ENCODE data around the gene BICD1.
"Not testable (repeated sequence)": the region's sequence is repeated elsewhere in the genome, so short reads cannot be mapped to it uniquely, and the experiment has no call there.

BICD1 gene

DNA sequence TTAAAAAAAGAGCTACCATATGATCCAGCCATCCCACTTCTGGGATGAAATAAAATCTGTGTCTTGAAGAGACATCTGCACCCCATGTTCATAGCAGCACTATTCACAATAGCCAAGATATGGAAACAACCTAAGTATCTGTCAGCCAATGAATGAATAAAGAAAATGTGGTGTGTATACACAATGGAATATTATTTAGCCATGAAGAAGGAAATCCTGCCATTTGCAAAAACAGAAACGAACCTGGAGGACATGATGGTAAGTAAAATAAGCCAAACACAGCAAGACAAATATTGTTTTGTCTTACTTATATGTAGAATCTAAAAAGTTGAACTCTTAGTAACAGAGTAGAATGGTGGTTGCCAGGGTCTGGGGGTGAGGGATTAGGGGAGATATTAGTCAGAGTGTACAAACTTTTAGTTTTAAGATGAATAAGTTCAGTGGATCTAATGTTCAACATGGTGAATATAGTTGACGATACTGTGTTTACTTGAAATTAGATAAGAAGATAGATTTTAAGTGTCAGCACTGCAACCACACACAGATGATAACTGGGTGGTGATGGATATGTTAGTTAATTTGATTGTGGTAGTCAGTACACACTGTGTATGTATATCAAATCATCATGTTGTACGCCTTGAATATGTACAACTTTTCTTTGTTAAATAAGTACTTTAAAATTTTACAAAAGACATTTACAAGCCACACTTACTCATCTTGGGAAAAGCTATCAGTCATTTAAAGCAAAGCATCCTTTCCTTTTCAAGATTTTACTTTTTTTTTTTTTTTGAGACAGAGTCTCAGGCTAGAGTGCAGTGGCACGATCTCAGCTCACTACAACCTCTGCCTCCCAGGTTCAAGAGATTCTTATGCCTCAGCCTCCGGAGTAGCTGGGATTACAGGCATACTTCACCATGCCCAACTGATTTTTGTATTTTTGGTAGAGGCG lies 89.9 kb downstream of the BICD1 start:
- no peak for DNase-seq

DNA sequence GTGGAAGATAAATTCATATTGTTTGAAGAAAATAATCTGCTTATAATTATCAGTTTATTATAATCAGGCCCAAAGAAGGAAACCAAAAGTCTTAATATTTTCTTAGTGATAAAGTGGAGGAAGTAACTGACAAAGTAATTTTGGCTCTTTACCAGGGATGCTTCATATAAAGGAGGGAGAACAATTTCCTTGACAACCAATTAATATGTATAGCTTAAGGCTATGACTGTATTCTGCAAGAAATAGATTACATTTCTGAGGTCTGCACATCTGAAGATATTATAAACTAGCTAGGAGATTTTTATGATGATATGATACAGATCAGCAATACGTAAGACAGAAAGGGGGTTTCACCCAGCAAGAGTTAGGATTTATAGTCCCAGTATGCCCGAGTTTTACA lies 90.8 kb downstream of the BICD1 start:
- DNase-seq, result no peak

DNA sequence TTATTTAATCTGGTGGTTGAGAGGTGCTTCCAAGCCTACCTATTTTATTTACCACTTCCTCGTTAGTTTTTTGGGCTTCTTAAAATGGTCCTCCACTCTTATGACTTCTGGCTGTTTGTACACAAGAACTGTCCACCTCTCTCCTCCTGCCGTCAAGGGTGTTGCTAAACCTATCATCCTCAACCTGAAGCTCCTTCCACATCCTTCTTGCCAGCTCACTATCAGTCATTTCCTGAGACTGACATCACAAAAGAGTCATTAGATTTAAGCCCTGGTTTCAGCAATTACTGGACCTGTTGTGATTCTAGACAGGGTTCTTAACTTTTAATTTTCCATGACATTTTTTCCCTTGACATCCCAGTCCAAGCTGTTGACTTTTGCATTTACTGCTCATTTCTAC lies 91.9 kb downstream of the BICD1 start:
- no peak for DNase-seq

- no peak for DNase-seq
Measured at GRCh38 chr12:32201096-32201495, 94.4 kb downstream of the BICD1 start.

GRCh38 chr12:32201976-32202375 lies 95.3 kb downstream of the BICD1 start:
- no peak for DNase-seq

DNA sequence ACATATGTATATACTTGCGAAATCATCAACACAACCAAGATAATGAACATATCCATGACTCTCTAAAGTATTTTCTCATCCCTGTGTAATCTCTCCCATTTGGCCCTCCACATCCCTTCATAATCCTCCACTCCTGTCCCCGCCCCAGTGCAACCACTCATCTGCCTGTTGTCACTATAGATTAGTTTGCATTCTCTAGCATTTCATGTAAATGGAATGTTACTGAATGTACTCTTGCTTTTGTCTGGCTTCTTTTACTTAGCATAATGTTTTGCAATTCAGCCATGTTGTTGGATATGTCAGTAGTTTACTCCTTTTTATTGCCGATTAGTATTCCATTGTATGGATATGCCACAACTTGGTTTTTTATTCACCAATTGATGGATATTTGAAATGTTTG lies 99.1 kb downstream of the BICD1 start:
- DNase-seq, result no peak

- no peak for DNase-seq
Measured at GRCh38 chr12:32208355-32208754, 101.7 kb downstream of the BICD1 start.

- DNase-seq, result no peak
Measured at GRCh38 chr12:32211066-32211899, 104.6 kb downstream of the BICD1 start.

DNA sequence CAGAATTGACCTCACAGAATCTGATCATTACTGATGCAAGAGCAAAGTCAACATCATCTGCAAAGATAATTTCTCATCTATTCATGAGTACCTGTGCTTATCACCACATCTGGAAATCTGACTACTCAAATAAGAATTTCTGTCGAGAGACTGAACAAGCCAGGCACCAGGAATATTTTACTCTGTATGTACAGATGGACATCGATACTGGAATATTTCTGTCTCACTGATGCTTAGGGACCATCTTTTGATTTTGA lies 105.2 kb downstream of the BICD1 start:
- DNase-seq, result no peak

DNA sequence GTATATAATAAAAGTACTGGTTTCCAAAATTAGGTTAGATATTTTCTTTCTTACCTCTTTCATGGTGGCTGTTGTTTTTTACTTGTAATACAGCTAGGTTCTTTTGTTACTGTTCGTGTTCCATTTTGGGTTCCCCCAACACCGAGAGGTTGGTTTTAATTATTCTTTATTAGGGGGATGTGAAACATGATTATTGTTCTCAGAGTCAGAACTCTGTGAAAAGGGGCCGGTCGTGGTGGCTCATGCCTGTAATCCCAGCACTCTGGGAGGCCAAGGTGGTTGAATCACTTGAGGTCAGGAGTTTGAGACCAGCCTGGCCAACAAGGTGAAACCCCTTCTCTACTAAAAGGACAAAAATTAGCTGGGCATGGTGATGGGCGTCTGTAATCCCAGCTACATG lies 108.1 kb downstream of the BICD1 start:
- DNase-seq, result no peak

DNA sequence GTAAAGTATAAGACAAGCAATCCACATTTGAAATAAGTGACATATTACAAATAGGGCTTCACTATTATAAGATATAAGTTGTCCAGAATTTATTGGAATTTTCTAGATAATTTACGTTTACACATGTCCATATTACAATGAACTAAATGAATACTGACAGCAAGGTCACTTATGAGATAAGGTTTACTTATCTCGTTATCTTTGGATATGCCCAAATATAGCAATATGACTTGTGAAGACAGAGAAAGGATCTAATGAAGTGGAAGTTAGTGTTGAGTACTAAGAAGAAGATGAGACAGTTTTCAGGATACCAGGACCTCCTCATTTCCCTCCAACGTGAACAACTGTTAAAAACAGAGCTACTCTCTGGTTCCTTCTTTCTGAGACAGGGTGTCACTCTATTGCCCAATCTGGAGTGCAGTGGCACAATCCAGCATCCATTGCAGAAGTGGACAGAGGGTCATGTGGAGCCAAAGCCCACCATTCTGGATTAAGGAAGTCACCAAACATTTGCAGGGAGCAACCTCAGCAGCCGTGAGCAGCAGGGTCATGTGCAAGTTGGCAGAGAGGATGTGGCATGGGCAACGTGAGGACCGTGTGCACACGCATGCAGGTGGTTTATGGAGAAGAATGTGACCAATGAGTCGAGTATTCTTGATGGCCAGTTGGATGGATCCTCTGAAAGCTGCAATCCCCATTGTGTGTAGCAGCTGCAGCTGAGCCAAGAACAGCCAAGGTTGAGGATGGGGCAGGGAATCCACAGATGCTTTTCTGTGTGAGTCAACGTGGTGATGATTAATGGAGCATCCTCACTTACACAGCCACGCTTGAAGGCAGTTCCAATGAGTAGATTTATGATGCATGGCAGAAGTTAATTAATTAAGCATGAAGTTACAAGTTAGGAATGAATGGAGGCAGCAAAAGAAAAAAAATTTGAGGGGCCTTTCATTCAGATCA lies 111.0 kb downstream of the BICD1 start:
- no peak for DNase-seq

DNA sequence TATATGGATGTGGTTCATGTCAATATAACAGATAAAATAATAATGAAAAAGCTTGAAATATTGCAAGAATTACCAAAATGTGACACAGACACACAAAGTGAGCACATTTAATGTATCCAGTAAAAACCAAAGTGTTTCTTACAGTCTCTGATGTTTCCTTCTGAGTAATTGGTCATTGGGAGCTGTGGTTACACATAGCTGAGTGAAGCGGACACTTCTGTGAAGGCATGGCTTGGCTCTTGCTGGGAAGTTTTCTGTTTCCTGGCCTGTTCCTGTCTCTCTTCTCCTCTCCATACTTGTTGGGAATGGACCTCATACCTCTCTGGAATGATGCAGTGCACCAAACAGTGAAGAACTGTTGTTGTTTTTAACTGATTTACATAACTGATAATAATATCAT lies 117.3 kb downstream of the BICD1 start:
- DNase-seq, result no peak

- no peak for DNase-seq
Measured at GRCh38 chr12:32226768-32227167, 120.1 kb downstream of the BICD1 start.

GRCh38 chr12:32229971-32230612 lies 123.4 kb downstream of the BICD1 start:
- DNase-seq, result no peak

GRCh38 chr12:32230613-32230993 lies 124.0 kb downstream of the BICD1 start:
- no peak for DNase-seq

DNA sequence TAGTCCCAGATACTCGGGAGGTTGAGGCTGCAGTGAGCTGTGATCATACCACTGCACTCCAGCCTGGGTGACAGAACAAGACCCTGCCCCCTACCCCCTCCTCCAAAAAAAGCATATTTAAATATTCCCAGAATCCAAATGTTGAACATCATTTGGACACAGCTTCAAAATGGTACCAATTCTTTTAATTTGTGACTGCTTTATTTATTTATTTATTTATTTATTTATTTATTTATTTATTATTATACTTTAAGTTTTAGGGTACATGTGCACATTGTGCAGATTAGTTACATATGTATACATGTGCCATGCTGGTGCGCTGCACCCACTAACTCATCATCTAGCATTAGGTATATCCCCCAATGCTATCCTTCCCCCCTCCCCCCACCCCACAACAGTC lies 124.7 kb downstream of the BICD1 start:
- DNase-seq, result not testable (repeated sequence)

DNA sequence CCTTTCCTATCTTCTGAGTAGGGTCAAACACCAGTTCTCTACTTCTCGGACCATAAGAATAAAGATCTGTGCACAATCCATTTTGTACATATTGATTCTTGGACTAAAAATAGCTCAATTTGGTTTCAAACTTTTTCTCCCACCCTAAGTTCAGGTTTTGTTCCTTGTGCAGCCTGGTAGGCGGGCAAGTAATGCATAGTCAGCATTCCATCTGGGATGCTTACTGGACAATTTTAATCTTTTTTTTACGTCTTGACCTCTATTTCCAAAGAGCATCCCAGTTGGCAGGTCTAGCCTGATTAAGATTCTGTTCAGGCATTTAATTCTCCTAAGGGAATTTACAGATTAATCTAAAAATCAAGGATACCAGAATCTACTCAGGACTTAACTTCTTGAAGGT lies 126.9 kb downstream of the BICD1 start:
- DNase-seq, result no peak

GRCh38 chr12:32235251-32235650 lies 128.6 kb downstream of the BICD1 start:
- DNase-seq, result no peak

DNA sequence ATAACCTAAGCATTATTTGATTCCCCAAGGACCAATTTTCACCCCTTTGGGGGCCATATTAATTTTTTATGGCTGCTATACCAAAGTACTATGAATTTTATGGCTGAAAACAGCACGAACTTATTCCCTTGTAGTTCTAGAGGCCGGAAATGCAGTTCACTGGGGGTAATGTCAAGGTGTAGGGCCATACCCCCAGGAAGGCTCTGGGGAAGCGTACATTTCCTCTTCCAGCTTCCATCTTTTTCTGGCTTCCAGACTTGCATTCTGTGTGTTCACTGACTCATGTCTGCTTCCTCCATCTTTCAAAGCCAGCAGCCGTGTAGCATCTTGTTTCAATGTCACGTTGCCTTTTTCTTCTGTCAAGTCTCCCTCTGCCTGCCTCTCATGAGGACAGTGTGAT lies 133.5 kb downstream of the BICD1 start:
- no peak for DNase-seq

GRCh38 chr12:32240831-32241230 lies 134.2 kb downstream of the BICD1 start:
- no peak for DNase-seq

- DNase-seq, result no peak
Measured at GRCh38 chr12:32242641-32243040, 136.0 kb downstream of the BICD1 start.

- DNase-seq, result no peak
Measured at GRCh38 chr12:32248441-32249140, 141.9 kb downstream of the BICD1 start.
